Common myeloid progenitor, CD34-positive (primary cell): ENCODE data around the gene HES5.

ENCODE experiments used
- CTCF ChIA-PET: fragments of 350-600 bp; sonication (Branson Sonifier 250); formaldehyde crosslinking; loops from one replicate; lab custom pipeline; 2021; ENCODE audit warnings: antibody characterized with exemption; lab: Charles Lee
- POLR2A ChIA-PET: fragments of 350-600 bp; sonication (Branson Sonifier 250); formaldehyde crosslinking; loops from one replicate; lab custom pipeline; 2021; ENCODE audit warnings: antibody characterized with exemption; lab: Charles Lee
- DNase-seq, 3 donors: peaks; one replicate each; pipeline versions ENCODE4 v3.0.0 to v3.0.0-alpha.2; 2013
- H3K27ac ChIP-seq, 2 experiments: 1 replicate in 1 of 2; 2 replicates in 1 of 2; pipeline ENCODE4 v1.7.0; 2013; ENCODE audit warnings: inconsistent platforms in 2 of 2, low read length in 2 of 2, mild to moderate bottlenecking in 2 of 2, low read depth in 1 of 2, moderate library complexity in 1 of 2; ENCODE audit not compliant: severe bottlenecking in 2 of 2, insufficient read depth in 1 of 2, poor library complexity in 1 of 2
- H3K27me3 ChIP-seq, 5 experiments: replicated peaks in 2 of 5; 1 replicate in 3 of 5; 2 replicates in 2 of 5; pipeline versions ENCODE4 v1.6.1 to v1.7.0; 2013; ENCODE audit warnings: low read length in 4 of 5, mild to moderate bottlenecking in 2 of 5, moderate library complexity in 2 of 5, inconsistent platforms in 1 of 5; ENCODE audit not compliant: insufficient read depth in 5 of 5, control insufficient read depth in 4 of 5
- H3K36me3 ChIP-seq, 4 experiments: 1 replicate in 2 of 4; 2 replicates in 2 of 4; pipeline versions ENCODE4 v1.6.1 to v1.7.0; 2013; ENCODE audit warnings: low read length in 3 of 4, control low read depth in 1 of 4, mild to moderate bottlenecking in 1 of 4; ENCODE audit not compliant: control insufficient read depth in 4 of 4, insufficient read depth in 4 of 4
- H3K4me1 ChIP-seq, 4 experiments: 1 replicate in 3 of 4; 2 replicates in 1 of 4; pipeline versions ENCODE4 v1.6.1 to v1.7.1; 2013; ENCODE audit warnings: low read length in 3 of 4, mild to moderate bottlenecking in 3 of 4, control low read depth in 1 of 4, inconsistent platforms in 1 of 4, moderate library complexity in 1 of 4; ENCODE audit not compliant: control insufficient read depth in 4 of 4, insufficient read depth in 4 of 4; ENCODE audit errors: control extremely low read depth in 1 of 4
- H3K4me3 ChIP-seq, 7 experiments: 1 replicate in 4 of 7; 2 replicates in 3 of 7; pipeline versions ENCODE4 v1.5.1 to v1.7.0; 2013; ENCODE audit warnings: mild to moderate bottlenecking in 7 of 7, low read length in 6 of 7, moderate library complexity in 6 of 7, inconsistent platforms in 2 of 7, low read depth in 2 of 7, control low read depth in 1 of 7; ENCODE audit not compliant: insufficient read depth in 4 of 7, control insufficient read depth in 1 of 7; ENCODE audit errors: extremely low read depth in 1 of 7
- H3K9me3 ChIP-seq, 5 experiments: 1 replicate in 4 of 5; 2 replicates in 1 of 5; pipeline versions ENCODE4 v1.6.1 to v1.7.1; 2013; ENCODE audit warnings: low read length in 4 of 5, mild to moderate bottlenecking in 2 of 5, inconsistent platforms in 1 of 5, low read depth in 1 of 5, moderate library complexity in 1 of 5; ENCODE audit not compliant: control insufficient read depth in 4 of 5, insufficient read depth in 2 of 5; ENCODE audit errors: control extremely low read depth in 1 of 5
- WGBS: methylation state at CpG from one replicate; pipeline ENCODE4 v1.1.5; 2013; ENCODE audit not compliant: insufficient coverage; 5-methylcytosine and 5-hydroxymethylcytosine counted together

The HES5 gene

DNA sequence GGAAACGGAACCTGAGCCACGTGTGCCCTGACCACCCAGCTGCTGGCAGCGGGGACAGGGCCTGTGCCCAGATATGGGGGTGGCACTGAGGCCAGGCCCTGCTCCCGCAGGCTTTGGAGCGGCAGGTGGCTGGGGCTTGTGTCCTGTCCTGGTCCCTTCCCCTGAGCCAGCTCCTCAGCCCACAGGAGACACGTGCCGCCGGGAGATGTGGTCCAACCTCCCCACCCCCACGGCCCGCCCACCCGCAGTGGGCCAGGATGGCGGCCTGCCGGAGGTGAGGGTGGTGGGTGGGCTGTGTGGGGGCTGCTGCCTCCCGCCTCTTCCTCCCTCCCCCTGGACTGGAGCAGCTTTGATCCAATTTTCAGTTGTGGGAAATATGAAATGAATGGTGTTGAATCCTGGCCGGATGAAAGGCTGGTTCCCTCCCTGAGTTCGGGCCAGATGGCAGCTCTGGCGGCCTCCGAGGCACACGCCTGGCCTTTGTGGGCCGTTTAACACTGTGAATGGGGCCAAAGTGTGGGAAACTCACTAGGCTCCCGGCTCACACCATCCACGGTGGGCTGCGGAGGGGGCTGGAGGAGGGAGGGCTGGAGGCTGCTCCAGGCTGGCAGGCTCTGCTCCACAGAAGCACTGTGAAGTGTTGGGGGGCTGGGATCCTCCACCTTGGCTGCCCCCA, 2.6 kb upstream of the HES5 start:
- Histone ChIP-seq H3K27me3 (peaks cover 0 to 77% (median 10%) of the 10 kb centered on the region in 5 experiments), H3K4me1 (peaks cover 0 to 38% (median 35%) of the 10 kb centered on the region in 4 experiments), H3K4me3 (no peak overlapping the region), H3K36me3 (no peaks in the 10 kb centered on the region), H3K9me3 (no peaks in the 10 kb centered on the region), H3K27ac (no peak overlapping the region)
- POLR2A ChIA-PET: no interaction called here
- no peak for DNase-seq
- CTCF ChIA-PET: interaction anchor here (0.9 to 8.5 kb wide), 4 partner anchors 8 to 338 kb away, joined by 3 to 52 read pairs (median 4); partner anchors contain the start of gene FAAP20
- WGBS: 95% methylated on average over 14 of the region's 23 CpGs

DNA sequence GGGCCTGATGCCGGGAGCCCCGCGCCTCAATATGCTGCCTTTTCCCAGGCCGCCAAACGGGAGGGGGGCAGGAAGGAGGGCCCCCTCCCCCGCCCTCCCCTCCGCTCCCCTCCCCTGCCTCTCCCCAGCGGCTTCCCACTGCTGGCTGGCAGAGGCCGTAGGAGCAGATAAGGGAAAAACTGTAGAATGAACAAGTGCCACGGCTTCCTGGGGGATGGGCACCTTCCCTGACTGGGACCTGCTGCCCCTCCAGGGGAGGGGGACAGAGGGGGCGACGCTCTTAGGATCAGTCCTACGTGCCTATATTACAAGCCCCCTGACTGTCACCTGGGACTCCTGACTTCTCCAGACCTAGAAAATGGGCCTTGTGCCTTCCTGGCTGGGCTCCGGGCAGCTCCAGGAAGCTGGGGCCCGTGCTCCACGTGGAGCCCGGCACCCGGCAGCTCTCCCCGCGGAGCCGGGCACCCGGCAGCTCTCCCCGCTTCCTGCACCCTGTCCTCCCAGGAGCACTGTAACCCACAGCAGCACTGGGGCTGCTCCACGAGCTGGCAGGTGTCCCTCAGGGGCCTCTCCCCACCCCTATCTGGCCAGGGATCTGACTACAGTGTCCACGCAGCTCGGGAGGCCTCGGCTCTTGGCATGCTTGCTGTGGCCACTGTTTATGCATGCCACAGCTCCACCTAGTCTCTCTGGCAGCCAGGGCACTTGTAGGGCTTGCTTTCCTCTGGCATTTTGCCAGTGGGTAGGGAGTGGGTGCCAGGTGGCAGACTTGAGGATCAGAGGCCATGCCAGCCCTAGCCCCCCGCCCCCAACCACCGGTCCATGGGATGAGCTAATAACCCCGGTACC, 674 bp upstream of the HES5 start:
- H3K27ac ChIP-seq: no peak overlapping the region
- DNase-seq: peak in 2 of 3 donors; percentile 52 to 59
- CTCF ChIA-PET: interaction anchor here (0.9 to 8.5 kb wide), 4 partner anchors 9 to 115 kb away, joined by 3 to 52 read pairs (median 8); no protein-coding TSS in a partner anchor
- 14% methylated on average over 23 of the region's 30 CpGs for WGBS
- H3K27me3 ChIP-seq: peaks cover 0 to 71% (median 10%) of the 10 kb centered on the region in 5 experiments
- H3K4me3 ChIP-seq: peak overlapping the region in 2 of 7 experiments; percentile 51 to 65
- POLR2A ChIA-PET: interaction anchor here (0.5 to 3.1 kb wide), 3 partner anchors 17 to 1526 kb away, joined by 3 to 11 read pairs (median 4); no protein-coding TSS in a partner anchor
- peaks cover 0 to 48% (median 43%) of the 10 kb centered on the region in 4 experiments for H3K4me1 ChIP-seq
- no peaks in the 10 kb centered on the region for H3K9me3 ChIP-seq
- no peaks in the 10 kb centered on the region for H3K36me3 ChIP-seq

DNA sequence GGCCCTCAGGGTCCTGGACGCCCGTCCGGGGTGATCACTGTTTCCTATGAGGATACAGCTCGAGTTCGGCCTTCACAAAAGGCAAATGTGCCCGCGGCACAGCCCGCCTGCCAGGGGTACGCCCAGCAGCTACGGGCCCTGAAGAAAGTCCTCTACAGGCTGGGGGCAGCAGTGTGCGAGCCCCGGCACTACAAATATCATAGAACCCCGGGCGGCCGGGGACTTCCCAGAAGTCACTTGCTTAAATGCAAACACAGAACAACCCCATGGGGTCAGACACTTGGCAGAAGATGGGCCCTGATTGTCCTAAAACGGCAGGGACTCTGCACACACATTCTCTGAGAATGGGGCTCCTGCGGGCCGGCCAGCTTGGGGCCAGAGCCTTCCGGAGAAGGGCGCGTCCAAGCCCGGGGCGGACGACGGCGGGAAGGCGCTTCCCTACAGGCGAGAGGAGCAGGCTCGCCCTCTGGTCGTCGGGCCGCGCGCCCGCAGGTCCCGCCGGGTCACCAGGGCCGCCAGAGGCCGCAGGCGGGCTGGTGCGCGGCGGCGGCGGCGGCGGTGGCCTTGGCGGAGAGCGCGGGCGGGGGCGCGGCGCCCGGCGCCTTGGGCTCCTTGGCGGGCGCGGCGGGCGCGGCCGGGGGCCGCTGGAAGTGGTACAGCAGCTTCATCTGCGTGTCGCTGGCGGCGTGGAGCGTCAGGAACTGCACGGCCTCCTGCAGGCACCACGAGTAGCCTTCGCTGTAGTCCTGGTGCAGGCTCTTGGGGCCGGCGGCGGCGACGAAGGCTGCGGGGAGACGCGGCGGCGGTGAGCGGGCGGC, 888 bp downstream of the HES5 start:
- POLR2A ChIA-PET: interaction anchor here (0.9 to 3.1 kb wide), 2 partner anchors 17 to 18 kb away, joined by 4 to 11 read pairs; no protein-coding TSS in a partner anchor
- peak in 2 of 3 donors; percentile 75 to 79 for DNase-seq
- CTCF ChIA-PET: interaction anchor here (1.1 to 8.5 kb wide), 3 partner anchors 17 to 103 kb away, joined by 3 to 52 read pairs (median 6); no protein-coding TSS in a partner anchor
- Histone ChIP-seq H3K9me3 (no peaks in the 10 kb centered on the region), H3K4me3 (peak overlapping the region in 3 of 7 experiments; percentile 40 to 65 (median 52)), H3K27me3 (peaks cover 0 to 62% (median 10%) of the 10 kb centered on the region in 5 experiments), H3K36me3 (no peaks in the 10 kb centered on the region), H3K4me1 (peaks cover 4 to 54% (median 46%) of the 10 kb centered on the region in 4 experiments), H3K27ac (no peak overlapping the region)
- under 1% methylated on average over 76 of the region's 84 CpGs for WGBS

DNA sequence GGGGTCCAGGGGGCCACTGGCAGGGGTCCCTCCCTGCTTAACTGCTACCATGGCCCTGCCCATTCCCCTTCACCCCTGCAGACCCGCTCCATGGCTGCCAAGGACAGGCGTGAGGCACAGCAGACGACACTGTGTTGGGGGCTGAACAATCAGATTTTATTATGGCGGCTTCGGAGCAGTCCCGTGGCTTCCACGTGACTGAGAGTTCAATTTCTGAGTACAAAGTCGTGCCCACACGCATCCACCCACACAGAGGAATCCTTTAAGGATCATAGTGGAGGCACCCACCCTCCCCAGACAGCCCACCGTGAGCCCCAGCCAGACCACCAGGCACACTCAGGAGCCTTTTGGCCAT, 1.5 kb downstream of the HES5 start:
- Histone ChIP-seq H3K4me1 (peaks cover 6 to 56% (median 49%) of the 10 kb centered on the region in 4 experiments), H3K9me3 (no peaks in the 10 kb centered on the region), H3K27ac (no peak overlapping the region), H3K36me3 (no peaks in the 10 kb centered on the region), H3K27me3 (peaks cover 0 to 62% (median 10%) of the 10 kb centered on the region in 5 experiments), H3K4me3 (peak overlapping the region in 2 of 7 experiments; percentile 40 to 52)
- WGBS: 65% methylated on average over 9 of the region's 10 CpGs
- CTCF ChIA-PET: interaction anchor here (1.1 to 8.5 kb wide), 3 partner anchors 17 to 102 kb away, joined by 3 to 52 read pairs (median 6); no protein-coding TSS in a partner anchor
- no peak for DNase-seq
- POLR2A ChIA-PET: no interaction called here

DNA sequence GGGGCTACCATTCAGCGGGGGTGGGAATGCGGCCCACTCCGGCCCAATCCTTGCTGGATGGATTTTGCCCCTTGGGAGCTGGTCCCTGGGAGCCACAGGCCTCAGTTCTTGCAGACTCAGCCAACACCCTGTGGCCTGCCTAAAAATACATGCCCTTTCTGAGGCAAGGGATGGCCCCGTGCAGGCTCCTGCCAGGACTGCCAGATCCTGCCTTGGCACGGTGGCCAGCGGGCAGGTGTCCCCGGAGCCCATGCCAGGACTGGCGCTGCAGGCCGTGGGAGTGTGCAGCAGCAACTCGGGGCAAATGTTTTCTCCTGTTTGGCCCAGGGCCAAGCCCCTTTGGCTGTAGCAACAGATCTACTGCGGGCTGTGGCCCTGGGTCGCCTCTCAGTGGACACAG, 2.0 kb downstream of the HES5 start:
- Histone ChIP-seq H3K4me1 (peaks cover 6 to 58% (median 50%) of the 10 kb centered on the region in 4 experiments), H3K4me3 (no peak overlapping the region), H3K27me3 (peaks cover 0 to 59% (median 10%) of the 10 kb centered on the region in 5 experiments), H3K36me3 (peaks cover 0 to 5% (median 0%) of the 10 kb centered on the region in 4 experiments), H3K27ac (no peak overlapping the region), H3K9me3 (no peaks in the 10 kb centered on the region)
- ChIA-PET POLR2A (no interaction called here), CTCF (interaction anchor here (2.1 to 8.5 kb wide), 2 partner anchors 18 to 21 kb away, joined by 6 to 52 read pairs; no protein-coding TSS in a partner anchor)
- DNase-seq: no peak
- 95% methylated on average over 12 of the region's 12 CpGs for WGBS

DNA sequence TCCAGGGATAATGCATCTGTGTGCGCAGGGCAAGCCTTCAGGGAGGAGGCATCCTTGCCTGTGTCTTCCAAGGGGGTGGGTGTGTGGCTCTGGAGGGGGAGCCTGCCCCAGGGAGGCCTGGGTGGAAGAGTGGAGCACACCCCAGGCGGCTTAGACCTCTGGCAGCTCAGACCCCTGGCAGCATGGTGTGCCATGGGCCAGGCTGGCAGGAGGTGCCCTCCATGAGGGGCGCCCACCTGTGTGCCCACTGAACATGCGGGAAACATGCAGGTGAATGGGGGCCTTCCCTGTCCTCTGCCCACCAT, 2.6 kb downstream of the HES5 start:
- Histone ChIP-seq H3K4me3 (no peak overlapping the region), H3K36me3 (peaks cover 0 to 11% (median 0%) of the 10 kb centered on the region in 4 experiments), H3K4me1 (peaks cover 6 to 58% (median 50%) of the 10 kb centered on the region in 4 experiments), H3K9me3 (no peaks in the 10 kb centered on the region), H3K27me3 (peaks cover 0 to 54% (median 10%) of the 10 kb centered on the region in 5 experiments), H3K27ac (no peak overlapping the region)
- ChIA-PET POLR2A (no interaction called here), CTCF (interaction anchor here (1.6 to 8.5 kb wide), 3 partner anchors 18 to 112 kb away, joined by 4 to 52 read pairs (median 23); no protein-coding TSS in a partner anchor)
- DNase-seq: no peak
- WGBS: 100% methylated on average over 2 of the region's 4 CpGs
